Neural progenitor cell (in vitro differentiated cells): ENCODE measurements around the gene LRRC25.

Experiments
- EZH2phosphoT487 ChIP-seq: fragments of 200-600 bp; sonication (generic); IDR thresholded peaks from 2 replicates; pipeline ENCODE4 v1.6.1; 2017; ENCODE audit warnings: antibody characterized with exemption
- TF ChIP-seq, protein P1 (sequence below): fragments of 200-600 bp; sonication (generic); IDR thresholded peaks from 2 replicates; pipeline ENCODE4 v1.5.1; 2017; ENCODE audit warnings: antibody characterized with exemption, mild to moderate bottlenecking

DNA sequence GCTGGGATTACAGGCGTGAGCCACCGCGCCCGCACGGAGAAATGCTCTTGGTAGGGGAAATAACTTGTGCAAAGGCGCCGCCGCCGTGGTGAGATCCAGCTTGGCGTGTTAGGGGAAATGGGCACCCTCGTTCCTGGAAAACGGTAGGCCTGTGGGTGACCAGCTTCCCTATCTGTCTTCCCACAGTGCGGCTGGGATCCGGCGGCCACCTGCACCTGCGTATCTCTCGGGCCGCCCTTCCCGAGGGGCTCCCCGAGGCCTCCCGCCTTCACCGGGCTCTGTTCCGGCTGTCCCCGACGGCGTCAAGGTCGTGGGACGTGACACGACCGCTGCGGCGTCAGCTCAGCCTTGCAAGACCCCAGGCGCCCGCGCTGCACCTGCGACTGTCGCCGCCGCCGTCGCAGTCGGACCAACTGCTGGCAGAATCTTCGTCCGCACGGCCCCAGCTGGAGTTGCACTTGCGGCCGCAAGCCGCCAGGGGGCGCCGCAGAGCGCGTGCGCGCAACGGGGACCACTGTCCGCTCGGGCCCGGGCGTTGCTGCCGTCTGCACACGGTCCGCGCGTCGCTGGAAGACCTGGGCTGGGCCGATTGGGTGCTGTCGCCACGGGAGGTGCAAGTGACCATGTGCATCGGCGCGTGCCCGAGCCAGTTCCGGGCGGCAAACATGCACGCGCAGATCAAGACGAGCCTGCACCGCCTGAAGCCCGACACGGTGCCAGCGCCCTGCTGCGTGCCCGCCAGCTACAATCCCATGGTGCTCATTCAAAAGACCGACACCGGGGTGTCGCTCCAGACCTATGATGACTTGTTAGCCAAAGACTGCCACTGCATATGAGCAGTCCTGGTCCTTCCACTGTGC is 9.1 kb downstream of the LRRC25 start:
- TF ChIP-seq, protein P1, sequence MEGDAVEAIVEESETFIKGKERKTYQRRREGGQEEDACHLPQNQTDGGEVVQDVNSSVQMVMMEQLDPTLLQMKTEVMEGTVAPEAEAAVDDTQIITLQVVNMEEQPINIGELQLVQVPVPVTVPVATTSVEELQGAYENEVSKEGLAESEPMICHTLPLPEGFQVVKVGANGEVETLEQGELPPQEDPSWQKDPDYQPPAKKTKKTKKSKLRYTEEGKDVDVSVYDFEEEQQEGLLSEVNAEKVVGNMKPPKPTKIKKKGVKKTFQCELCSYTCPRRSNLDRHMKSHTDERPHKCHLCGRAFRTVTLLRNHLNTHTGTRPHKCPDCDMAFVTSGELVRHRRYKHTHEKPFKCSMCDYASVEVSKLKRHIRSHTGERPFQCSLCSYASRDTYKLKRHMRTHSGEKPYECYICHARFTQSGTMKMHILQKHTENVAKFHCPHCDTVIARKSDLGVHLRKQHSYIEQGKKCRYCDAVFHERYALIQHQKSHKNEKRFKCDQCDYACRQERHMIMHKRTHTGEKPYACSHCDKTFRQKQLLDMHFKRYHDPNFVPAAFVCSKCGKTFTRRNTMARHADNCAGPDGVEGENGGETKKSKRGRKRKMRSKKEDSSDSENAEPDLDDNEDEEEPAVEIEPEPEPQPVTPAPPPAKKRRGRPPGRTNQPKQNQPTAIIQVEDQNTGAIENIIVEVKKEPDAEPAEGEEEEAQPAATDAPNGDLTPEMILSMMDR = peak; percentile 98
- peak; percentile 44 for TF ChIP-seq EZH2phosphoT487
